KOPT-K1 (cell line): Measurements from ENCODE around the gene CPNE6.

ENCODE experiments used
- H3K27ac ChIP-seq: fragments of 200-600 bp; sonication (generic); 2 replicates; pipeline ENCODE4 v1.5.1; 2016; ENCODE audit warnings: antibody characterized with exemption, mild to moderate bottlenecking, low read depth, low read length; ENCODE audit not compliant: poor library complexity, severe bottlenecking
- H3K36me3 ChIP-seq: fragments of 200-600 bp; sonication (generic); 2 replicates; pipeline ENCODE4 v1.5.1; 2017; ENCODE audit warnings: antibody characterized with exemption, mild to moderate bottlenecking, low read length, moderate library complexity; ENCODE audit not compliant: insufficient read depth
- H3K9me3 ChIP-seq: fragments of 200-600 bp; sonication (generic); 2 replicates; pipeline ENCODE4 v1.5.1; 2017; ENCODE audit warnings: antibody characterized with exemption, low read length, mild to moderate bottlenecking; ENCODE audit not compliant: insufficient read depth, poor library complexity, severe bottlenecking

CPNE6 gene

GRCh38 chr14:24051789-24052655, 19.3 kb upstream of the CPNE6 start, which contains the start of gene CARMIL3:
Gene CARMIL3, plus strand, starts transcription at chr14:24052009. Its CDS starts 145 bp downstream, at chr14:24052154.
- Histone ChIP-seq H3K27ac (peak within 1 kb of the TSS; percentile 56), H3K36me3 (no peaks in the 10 kb centered on the region), H3K9me3 (no peaks in the 10 kb centered on the region)

GRCh38 chr14:24052656-24053547, 18.5 kb upstream of the CPNE6 start:
- H3K9me3 ChIP-seq, result no peaks in the 10 kb centered on the region
- no peak overlapping the region for H3K27ac ChIP-seq
- no peaks in the 10 kb centered on the region for H3K36me3 ChIP-seq

GRCh38 chr14:24053548-24054323, 17.6 kb upstream of the CPNE6 start:
- Histone ChIP-seq H3K36me3 (no peaks in the 10 kb centered on the region), H3K9me3 (no peaks in the 10 kb centered on the region), H3K27ac (no peak overlapping the region)

GRCh38 chr14:24054324-24054641, 17.1 kb upstream of the CPNE6 start:
- no peak overlapping the region for H3K27ac ChIP-seq
- H3K36me3 ChIP-seq, result no peaks in the 10 kb centered on the region
- H3K9me3 ChIP-seq, result no peaks in the 10 kb centered on the region

- Histone ChIP-seq H3K9me3 (no peaks in the 10 kb centered on the region), H3K36me3 (no peaks in the 10 kb centered on the region), H3K27ac (no peak overlapping the region)
Observed at GRCh38 chr14:24054646-24055045, 16.7 kb upstream of the CPNE6 start.

GRCh38 chr14:24055971-24056799, 15.2 kb upstream of the CPNE6 start:
- no peaks in the 10 kb centered on the region for H3K36me3 ChIP-seq
- H3K27ac ChIP-seq, result no peak overlapping the region
- no peaks in the 10 kb centered on the region for H3K9me3 ChIP-seq

- no peaks in the 10 kb centered on the region for H3K9me3 ChIP-seq
- no peaks in the 10 kb centered on the region for H3K36me3 ChIP-seq
- no peak overlapping the region for H3K27ac ChIP-seq
Observed at GRCh38 chr14:24056800-24057184, 14.6 kb upstream of the CPNE6 start.

GRCh38 chr14:24057271-24057670, 14.1 kb upstream of the CPNE6 start:
- Histone ChIP-seq H3K36me3 (no peaks in the 10 kb centered on the region), H3K9me3 (no peaks in the 10 kb centered on the region), H3K27ac (no peak overlapping the region)

GRCh38 chr14:24057867-24058259, 13.5 kb upstream of the CPNE6 start:
- Histone ChIP-seq H3K9me3 (no peaks in the 10 kb centered on the region), H3K27ac (no peak overlapping the region), H3K36me3 (no peaks in the 10 kb centered on the region)

GRCh38 chr14:24058260-24058950, 13.0 kb upstream of the CPNE6 start:
- H3K27ac ChIP-seq, result no peak overlapping the region
- H3K36me3 ChIP-seq, result no peaks in the 10 kb centered on the region
- H3K9me3 ChIP-seq, result no peaks in the 10 kb centered on the region

GRCh38 chr14:24058951-24059475, 12.3 kb upstream of the CPNE6 start:
- no peak overlapping the region for H3K27ac ChIP-seq
- no peaks in the 10 kb centered on the region for H3K9me3 ChIP-seq
- no peaks in the 10 kb centered on the region for H3K36me3 ChIP-seq

- Histone ChIP-seq H3K36me3 (no peaks in the 10 kb centered on the region), H3K9me3 (no peaks in the 10 kb centered on the region), H3K27ac (no peak overlapping the region)
Observed at GRCh38 chr14:24059841-24060388, 11.4 kb upstream of the CPNE6 start.

- H3K27ac ChIP-seq, result no peak overlapping the region
- H3K36me3 ChIP-seq, result no peaks in the 10 kb centered on the region
- no peaks in the 10 kb centered on the region for H3K9me3 ChIP-seq
Observed at GRCh38 chr14:24060443-24060842, 10.9 kb upstream of the CPNE6 start.
